GM06990 (cell line): ENCODE measurements around the gene TMEM161B.
"Not testable (repeated sequence)": the region's sequence is repeated elsewhere in the genome, so short reads cannot be mapped to it uniquely, and the experiment has no call there.

Experiments used
- DNase-seq: peaks from one replicate; pipeline ENCODE4 v3.0.0-alpha.2; 2011; ENCODE audit not compliant: insufficient read length; ENCODE audit errors: extremely low read depth
- H3K27me3 ChIP-seq: replicated peaks from 2 replicates; pipeline ENCODE4 v1.6.0; 2011; ENCODE audit warnings: low read length; ENCODE audit not compliant: control insufficient read depth, insufficient read depth
- H3K36me3 ChIP-seq: 2 replicates; pipeline ENCODE4 v1.5.1; 2011; ENCODE audit warnings: low read length; ENCODE audit not compliant: control insufficient read depth, insufficient read depth
- H3K4me3 ChIP-seq: replicated peaks from 2 replicates; pipeline ENCODE4 v1.5.1; 2011; ENCODE audit warnings: low read depth, mild to moderate bottlenecking, control low read depth, low read length
- TF ChIP-seq, protein P1 (sequence below): IDR thresholded peaks from 2 replicates; pipeline ENCODE4 v1.5.1; 2011; ENCODE audit warnings: low read length, control low read depth, mild to moderate bottlenecking, inconsistent platforms; ENCODE audit not compliant: insufficient read depth, poor library complexity, severe bottlenecking

TMEM161B gene

DNA sequence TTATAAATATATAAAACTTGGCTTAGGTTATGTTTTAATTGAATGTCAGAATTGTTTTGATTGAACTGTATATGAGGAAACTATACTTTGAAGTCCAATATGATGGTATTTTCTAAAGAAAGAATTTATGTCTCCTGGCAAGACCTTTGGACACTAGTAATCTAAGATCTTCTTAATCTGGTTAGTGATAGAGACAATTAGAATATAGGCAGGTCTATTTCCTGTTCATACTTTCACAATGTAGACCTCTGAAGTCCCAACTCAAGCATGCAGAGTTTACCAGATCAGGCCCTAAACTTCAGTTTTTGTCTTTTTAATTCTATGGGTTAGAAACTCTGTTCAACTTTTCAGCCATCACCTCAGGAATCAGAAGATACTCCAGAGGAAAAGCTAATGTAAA lies 6.9 kb upstream of the TMEM161B start:
- peaks cover 1% of the 10 kb centered on the region for H3K36me3 ChIP-seq
- DNase-seq = no peak
- TF ChIP-seq, protein P1, sequence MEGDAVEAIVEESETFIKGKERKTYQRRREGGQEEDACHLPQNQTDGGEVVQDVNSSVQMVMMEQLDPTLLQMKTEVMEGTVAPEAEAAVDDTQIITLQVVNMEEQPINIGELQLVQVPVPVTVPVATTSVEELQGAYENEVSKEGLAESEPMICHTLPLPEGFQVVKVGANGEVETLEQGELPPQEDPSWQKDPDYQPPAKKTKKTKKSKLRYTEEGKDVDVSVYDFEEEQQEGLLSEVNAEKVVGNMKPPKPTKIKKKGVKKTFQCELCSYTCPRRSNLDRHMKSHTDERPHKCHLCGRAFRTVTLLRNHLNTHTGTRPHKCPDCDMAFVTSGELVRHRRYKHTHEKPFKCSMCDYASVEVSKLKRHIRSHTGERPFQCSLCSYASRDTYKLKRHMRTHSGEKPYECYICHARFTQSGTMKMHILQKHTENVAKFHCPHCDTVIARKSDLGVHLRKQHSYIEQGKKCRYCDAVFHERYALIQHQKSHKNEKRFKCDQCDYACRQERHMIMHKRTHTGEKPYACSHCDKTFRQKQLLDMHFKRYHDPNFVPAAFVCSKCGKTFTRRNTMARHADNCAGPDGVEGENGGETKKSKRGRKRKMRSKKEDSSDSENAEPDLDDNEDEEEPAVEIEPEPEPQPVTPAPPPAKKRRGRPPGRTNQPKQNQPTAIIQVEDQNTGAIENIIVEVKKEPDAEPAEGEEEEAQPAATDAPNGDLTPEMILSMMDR = no peak
- H3K27me3 ChIP-seq = no peaks in the 10 kb centered on the region
- no peak overlapping the region for H3K4me3 ChIP-seq

DNA sequence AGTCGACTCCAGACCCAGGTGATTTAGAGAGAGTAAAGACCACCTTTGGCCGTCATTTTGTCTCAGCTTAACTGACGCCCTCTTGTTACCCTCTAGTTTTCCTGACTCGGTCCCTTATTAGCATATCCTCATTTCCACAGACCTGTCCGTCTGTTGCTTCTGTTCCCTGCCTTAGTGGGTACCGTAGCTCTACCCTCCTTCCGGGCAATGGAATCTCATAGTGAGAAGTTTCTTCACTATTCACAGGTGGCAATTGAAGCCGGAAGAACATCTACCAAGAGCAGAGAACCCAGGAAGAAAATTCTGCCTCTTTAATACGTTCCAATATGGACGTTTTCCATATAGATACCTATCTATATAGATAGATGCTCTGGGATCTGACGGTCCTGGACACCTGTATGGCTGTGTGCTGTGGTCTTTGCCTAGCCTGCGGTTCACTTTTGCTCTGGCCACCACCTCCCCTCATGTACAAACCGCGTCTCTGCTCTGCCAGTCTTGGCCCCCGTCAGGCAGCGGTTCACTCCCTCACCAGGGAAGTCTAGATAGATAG lies 652 bp upstream of the TMEM161B start:
- peak overlapping the region; percentile 86 for H3K4me3 ChIP-seq
- H3K36me3 ChIP-seq = peaks cover 1% of the 10 kb centered on the region
- DNase-seq = peak; percentile 32

DNA sequence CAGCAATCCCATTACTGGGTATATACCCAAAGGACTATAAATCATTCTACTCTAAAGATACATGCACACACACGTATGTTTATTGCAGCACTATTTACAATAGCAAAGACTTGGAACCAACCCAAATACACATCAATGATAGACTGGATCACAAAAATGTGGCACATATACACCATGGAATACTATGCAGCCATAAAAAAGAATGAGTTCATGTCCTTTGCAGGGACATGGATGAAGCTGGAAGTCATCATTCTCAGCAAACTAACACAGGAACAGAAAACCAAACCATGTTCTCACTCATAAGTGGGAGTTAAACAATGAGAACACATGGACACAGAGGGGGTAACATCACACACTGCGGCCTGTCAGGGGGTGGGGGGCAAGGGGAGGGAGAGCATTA lies 4.1 kb downstream of the TMEM161B start:
- DNase-seq, H3K27me3 ChIP-seq, H3K4me3 ChIP-seq, H3K36me3 ChIP-seq: not testable (repeated sequence)

More for the DNA sequence above, 652 bp upstream of the TMEM161B start:
- no peaks in the 10 kb centered on the region for H3K27me3 ChIP-seq
- TF ChIP-seq, protein P1 = no peak

DNA sequence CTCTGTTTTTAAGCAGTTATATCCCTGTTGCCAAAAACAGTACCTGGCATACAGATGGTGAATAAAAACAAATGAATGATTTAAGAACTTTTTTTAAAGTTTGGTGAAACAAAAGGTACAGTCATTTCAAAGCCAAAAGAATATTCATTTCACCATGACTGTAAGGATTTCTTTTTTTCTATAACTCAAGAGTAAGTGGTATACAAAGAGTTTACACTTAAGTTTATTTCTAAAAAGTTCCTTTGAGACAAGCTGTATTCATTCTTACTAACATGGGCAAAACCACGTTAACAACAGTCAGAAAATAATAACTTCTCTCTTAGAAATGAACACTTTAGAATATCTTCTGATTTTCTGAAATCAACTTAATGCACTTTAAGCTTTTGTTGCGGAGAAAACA lies 5.3 kb downstream of the TMEM161B start:
- Histone ChIP-seq H3K36me3 (no peaks in the 10 kb centered on the region), H3K4me3 (no peak overlapping the region), H3K27me3 (no peaks in the 10 kb centered on the region)
- no peak for DNase-seq
- TF ChIP-seq, protein P1 = no peak

DNA sequence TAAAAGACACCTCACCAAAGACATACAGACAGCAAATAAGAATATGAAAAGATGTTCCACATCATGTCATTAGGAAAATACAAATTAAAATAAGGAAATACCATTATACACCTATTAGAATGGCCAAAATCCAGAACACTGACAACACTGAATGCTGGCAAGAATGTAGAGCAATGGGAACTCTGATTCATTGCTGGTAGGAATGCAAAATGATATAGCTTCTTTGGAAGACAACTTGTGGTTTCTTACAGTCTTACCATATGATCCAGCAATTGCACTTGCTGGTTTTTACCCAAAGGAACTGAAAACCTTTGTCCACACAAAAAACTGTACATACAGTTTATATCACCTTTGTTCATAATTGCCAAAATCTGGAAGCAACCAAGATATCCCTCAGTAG lies 6.5 kb downstream of the TMEM161B start:
- no peaks in the 10 kb centered on the region for H3K36me3 ChIP-seq
- DNase-seq = no peak
- TF ChIP-seq, protein P1 = no peak

DNA sequence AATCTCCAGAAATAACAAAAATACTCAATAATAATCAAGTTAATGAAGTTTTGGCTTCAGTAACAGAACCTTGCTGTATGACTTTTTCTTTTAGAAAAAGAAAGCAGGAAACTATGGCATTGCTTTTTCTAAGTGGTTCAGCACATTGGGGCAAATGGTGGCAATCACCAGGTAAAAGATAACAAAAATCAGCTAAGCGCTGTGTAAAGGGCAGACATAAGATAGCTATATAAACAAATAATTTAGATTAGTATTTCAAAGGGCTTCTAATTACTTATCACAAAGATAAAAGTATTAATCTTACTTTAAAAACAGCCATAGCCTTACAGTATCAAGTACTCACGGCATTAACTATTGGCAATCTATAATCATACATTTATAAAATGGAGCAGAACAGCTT lies 10.0 kb downstream of the TMEM161B start:
- H3K36me3 ChIP-seq = no peaks in the 10 kb centered on the region
- no peak overlapping the region for H3K4me3 ChIP-seq
- TF ChIP-seq, protein P1 = no peak
- DNase-seq = no peak
- H3K27me3 ChIP-seq = no peaks in the 10 kb centered on the region

More for the DNA sequence above, 6.5 kb downstream of the TMEM161B start:
- Histone ChIP-seq H3K4me3 (no peak overlapping the region), H3K27me3 (no peaks in the 10 kb centered on the region)
